GM18499 (cell line): ENCODE data around the gene STRADB.
"Not testable (repeated sequence)": the region's sequence is repeated elsewhere in the genome, so short reads cannot be mapped to it uniquely, and the experiment has no call there.

Source experiments
- ATAC-seq: cut with Tn5 transposase; IDR thresholded peaks from one replicate; pipeline ENCODE4 v1.9.1; 2021; ENCODE audit warnings: moderate number of reproducible peaks; ENCODE audit not compliant: insufficient read depth, unreplicated experiment

The STRADB gene, protein sequence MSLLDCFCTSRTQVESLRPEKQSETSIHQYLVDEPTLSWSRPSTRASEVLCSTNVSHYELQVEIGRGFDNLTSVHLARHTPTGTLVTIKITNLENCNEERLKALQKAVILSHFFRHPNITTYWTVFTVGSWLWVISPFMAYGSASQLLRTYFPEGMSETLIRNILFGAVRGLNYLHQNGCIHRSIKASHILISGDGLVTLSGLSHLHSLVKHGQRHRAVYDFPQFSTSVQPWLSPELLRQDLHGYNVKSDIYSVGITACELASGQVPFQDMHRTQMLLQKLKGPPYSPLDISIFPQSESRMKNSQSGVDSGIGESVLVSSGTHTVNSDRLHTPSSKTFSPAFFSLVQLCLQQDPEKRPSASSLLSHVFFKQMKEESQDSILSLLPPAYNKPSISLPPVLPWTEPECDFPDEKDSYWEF

DNA sequence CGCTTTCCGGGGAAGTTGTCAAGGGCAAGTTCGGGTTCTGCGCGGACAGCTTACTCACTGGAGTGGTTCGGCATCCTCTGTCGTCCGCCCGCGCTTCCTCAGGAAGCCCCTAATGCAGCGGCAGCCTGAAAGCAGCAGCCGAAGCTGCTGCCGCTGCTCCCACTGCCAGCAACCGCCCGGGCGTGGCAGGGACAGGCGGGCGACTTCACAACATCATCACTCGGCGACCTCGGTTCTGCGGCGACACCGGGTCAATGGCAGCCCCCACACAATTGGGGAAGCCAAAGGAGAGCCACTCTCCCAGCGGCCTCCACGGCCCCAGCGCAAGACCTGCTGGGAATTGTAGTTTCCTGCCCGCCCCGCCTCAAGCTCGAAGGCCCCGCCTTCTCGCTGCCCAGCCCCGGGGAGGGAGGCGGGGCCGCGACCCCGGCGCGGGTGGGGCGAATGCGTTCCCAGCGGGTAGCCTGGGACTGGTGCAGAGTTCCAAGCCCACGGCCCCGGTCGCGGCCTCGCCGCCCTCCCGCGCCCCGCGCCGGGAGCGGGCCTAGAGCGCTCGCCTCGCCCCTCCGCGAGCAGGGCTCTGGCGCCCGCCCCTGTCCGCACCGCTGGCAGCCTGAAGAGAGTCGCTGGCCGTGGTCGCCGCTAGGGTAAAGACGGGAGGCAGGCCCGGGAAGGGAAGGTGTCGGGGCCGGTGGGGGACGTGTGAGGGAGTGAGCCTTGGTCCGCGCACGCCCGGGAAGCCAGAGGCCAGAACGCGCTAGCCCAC lies at the start of gene STRADB, which contains the start of gene TRAK2:
Gene STRADB, plus strand, starts transcription at position 449 of the 766 bp plus-strand sequence. CDS start 3,101 bp downstream, outside the sequence.
Gene TRAK2, minus strand, starts transcription at position 167 of the 766 bp plus-strand sequence. CDS start 30,951 bp downstream, outside the sequence.
- ATAC-seq = peak; percentile 85

DNA sequence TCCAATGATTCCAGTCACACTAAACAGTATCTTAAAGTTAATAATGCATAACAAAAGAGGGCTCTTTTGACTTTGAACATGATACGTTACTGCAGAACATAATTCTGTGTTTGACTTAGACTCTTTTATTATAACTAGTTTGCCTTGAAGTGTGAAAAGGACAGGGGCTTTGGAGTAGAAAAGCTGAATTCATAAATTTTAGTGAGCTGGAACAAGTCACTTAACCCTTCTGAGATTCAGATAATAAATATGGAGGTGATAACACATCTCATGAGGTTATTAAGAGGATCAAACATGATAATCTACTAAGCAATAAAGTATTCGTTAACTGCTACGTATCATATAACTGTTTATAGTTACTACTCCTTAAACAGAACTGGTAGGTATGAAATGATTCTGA lies 49.7 kb upstream of the STRADB start:
- ATAC-seq = no peak

DNA sequence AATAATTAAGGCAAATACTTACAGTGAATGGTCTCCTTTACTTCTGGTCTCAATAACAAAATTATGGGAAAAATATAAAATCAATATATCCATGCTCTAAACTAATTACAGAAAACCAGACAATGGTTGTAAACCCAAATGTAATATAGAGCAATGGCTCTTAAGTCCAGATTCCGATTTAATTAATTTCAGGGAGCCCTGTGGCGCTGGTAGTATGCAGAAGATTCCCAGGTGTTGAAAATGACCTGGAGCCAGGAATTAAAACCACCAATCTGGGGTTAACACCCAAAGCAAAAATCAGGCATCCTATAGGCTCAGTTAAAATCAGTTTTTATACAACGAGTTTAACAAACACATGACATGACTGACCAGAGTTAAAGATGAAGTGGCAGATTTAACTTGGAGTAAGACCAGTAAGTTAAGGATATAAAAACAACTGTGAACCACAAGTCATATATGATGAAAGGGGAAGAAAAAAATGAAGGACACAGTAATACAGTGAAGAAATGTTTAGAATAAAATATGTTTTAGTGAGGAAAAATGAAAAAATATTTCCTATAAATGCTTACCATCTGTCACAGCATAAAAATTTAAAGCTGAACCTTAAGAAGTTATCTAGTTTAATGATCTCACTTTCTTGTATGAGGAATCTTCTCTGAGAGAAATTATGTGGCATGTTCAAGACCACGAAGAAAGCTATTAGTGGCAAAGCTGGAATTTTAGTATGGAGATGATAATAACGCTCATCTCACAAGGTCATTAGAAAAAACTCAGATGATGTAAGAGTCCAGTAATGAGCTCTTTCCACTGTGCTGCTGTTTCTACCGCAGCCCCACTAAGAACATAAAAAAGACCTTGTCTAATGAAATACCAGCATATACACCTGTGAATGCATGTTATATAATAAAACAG lies 48.6 kb upstream of the STRADB start:
- ATAC-seq = no peak

DNA sequence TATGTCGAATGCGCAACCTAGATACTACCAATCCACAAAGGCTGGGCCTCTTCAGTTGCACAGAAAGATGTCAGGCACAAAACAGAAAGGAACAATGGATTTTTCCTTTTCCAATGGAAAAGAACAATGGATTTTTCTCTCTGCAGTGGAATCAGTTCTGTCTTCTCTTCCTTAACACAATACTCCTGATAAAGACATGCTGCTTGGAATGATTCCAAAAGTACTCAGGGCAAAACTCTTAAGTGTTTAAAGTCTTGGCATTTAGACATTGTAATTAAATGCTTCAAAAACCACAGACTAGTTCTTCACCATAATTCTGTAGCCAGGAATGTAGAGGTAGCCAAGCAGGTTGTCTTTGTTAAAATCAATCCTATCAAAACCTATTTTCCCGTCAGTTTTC lies 47.7 kb upstream of the STRADB start:
- no peak for ATAC-seq

DNA sequence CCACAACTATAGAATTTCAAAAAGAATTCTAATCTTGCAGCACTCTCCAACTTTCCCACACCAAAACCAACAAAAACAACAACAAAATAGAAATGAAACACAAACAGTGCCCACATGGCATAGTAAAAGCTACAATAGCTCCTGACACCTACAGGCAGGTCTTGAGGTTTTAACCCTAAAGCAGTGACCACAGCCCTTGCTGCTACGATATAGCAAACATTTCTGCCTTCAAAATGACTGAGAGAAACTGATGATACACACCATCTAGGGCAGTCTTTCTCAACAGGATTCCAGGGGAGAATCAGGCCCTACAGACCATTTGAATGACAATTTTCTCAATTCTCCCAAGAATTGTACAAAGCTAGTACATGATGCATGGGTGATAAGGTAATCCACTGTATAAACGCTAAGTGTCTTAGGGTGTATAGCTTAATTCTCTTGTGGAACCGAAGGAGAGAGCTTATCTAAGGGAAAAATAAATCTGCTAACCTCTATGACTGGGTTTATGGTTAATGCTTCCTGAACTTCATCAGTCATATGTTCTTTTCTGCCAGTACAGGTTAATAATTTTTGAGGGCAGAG lies 46.8 kb upstream of the STRADB start:
- ATAC-seq = no peak

DNA sequence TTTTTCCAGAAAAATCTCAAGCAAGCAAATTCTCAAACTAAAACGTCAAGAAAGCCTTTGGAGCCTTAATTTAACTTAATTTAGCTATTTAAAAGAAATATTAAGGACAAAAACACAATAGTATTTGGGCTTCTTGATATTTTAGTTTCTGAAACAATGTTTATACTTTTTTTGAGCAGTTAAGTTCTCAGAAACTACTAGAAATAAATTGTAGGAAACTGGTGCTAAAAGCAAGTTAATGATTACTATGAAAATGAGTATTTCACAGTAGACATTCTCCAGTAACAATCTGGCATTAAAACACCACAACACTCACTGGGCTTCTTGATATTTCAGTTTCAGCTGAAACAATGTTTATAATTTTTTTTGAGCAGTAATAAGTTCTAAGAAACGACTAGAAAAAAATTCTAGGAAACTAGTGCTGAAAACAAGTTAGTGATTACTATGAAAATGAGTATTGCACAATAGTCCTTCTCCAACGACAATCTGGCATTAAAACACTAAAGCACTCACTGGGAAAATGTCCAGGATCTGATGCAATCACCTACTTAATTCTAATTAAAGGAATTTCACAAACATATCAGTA lies 45.4 kb upstream of the STRADB start:
- ATAC-seq = no peak

DNA sequence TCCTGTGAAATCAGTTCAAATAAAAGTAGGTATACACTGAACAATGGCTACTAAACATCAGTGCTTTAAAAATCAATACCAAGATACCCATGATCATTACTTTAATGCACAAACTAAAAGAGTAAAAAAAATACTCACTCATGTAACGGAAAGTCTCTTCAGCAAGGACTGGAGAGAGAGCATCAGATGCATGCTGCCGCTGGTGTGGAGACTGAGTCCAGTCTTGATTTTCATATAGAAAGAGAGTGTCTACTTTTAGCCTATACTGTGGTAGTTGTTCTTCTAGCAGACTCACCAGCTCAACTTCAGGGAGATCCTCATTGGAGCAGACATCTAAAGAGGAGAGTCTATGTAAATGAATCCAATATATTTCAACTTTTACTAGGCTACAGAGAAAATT lies 44.3 kb upstream of the STRADB start:
- ATAC-seq = no peak

DNA sequence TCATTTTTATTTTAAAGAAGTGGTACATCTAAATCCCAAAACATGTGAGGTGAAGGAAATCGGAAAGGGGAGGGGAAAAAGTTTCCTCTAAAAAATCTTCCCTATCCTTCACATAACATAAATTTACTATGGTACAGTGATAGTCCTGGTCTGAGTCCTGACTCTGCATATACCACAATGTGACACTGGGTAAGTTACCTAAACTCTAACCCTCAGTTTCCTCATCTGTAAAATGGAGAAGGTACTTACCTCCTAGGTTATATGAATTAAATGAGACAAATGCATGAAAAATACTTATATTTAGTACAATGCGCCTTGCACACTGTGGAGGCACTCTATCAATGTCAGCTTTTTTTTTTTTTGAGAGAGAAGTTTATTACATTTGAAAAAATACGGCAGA lies 42.6 kb upstream of the STRADB start:
- no peak for ATAC-seq

DNA sequence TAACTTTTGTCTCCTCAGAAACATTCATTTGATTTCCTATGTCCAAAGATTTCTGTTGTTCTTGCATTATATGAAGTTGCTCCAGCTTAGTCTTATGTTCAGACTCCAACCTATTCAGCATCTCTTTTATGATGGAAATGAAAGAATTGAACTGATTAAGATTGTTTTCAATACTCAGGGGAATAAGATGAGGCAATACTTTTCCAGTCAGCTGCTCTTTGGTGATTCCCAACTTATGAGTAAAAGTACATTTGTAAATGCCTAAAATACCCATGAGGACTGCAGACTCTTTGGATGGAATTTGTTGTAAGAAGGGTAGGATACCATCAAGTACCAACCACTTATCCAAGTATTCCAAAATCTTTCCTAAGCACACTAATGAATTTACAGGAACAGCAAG lies 40.1 kb upstream of the STRADB start:
- ATAC-seq = no peak

DNA sequence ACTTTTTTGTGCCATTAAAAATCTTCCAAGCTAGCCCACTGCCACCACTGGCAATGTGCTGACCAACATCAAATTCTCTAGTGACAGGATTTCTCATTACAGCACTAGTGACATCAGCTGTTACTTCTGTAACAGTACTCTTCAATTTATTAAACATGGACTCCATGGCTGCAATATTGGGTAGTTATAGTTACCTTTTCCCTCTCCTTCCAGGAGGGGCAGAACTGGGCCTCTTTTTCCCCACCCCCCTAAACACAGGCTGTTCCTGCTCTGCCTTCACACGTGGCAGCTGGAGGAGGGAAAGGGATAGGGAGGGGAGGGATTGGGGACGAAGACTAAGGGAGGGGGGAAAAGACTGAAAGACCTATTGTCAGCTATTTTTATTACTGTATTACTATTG lies 38.4 kb upstream of the STRADB start:
- no peak for ATAC-seq

DNA sequence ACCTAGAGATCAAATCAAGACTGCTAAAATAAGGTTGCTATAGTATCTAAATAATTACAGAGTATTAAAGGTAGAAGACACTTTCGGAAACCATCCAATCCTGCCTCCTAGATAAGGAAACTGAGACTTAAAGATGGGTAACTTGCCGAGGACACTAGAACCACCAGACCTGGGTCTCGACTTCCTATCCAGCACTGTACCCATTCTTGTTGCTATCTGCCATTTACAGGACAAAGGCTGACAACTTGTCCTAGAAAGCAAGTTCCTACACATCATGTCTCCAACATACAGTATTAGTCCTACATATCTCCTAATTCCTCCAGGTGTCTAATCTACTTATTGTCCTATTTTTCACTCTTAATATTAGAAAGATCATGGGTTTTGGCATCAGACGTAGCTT lies 38.0 kb upstream of the STRADB start:
- ATAC-seq = no peak

DNA sequence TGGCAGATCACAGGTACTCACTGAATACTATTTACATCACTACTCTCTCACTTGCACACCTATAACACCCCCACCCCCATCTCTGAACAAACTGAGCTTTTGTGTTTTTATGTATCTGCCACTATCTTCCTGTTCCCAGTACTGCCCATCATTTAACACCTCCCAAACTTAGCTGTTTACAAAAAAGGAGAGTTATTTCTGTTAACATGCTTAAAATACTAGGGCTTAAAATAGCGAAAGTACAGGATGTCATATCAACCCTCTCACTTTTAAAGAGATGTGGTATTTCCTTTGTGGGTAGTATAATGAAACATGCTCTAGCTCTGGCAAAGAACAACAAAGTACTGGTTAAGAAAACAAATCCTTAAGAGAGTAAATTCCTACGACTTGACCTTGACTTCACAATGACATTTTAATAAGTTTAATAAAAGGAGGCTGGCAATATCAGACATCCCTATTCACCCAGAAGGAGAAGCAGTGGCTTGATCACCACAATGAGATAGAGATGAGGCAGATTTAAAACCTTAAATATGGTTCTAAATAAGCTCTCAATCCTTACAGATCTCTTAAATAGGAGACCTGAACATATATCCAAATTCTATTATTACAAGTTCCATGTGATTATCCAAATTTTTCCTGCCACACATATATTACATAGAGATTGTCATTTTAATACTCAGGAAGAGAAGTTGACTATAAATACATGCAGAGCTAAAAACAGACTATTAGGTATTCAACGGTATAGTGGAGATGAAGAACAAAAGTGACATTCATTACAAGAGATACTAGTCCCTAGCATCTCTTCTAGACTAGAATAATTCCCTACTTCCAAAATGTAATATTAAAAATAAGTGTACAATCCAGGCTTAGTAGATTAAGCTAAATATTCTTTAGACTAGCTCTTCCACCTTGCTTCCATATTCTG lies 37.2 kb upstream of the STRADB start:
- ATAC-seq = peak; percentile 83

DNA sequence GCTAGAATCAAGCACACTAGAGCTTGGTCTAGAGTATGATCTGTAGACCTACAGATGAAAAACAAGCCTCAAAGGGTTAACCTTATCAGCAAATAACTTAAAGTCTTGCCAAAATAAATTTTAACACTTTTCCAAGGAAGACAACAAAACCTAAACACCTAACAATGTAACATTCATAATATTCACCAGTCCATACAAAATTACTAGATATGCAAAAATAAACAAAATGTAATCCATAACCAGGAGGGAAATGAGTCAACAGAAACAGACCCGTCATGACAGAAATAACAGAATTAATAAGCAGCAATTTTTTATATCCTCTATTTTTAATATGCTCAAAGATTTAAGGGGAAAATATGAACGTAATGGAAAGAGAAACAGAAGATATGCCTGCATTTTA lies 36.4 kb upstream of the STRADB start:
- ATAC-seq = no peak

DNA sequence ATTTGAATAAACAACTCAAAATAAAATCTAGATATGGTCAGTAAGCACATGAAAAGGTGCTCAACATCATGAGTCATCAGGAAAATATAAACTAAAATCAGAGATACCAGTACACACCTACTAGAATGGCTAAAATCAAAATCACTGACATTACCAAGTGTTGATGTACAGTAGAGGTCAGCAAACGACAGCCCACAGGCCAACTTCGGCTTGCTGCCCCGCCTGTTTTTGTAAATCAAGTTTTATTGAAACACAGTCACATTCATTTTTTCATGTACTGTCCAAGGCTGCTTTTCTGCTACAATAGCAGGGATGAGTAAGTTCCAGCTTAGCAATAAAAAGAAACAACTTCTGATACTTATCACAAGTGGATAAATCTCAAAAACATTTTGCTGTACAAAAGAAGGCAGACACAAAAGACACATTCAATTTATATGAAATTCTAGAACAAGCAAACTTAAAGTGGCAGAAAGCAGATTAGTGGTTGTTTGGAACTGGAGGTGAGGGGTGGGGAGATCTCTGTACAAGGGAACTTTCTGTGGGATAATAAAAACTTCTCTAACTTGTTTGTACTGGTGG lies 32.4 kb upstream of the STRADB start:
- no peak for ATAC-seq

DNA sequence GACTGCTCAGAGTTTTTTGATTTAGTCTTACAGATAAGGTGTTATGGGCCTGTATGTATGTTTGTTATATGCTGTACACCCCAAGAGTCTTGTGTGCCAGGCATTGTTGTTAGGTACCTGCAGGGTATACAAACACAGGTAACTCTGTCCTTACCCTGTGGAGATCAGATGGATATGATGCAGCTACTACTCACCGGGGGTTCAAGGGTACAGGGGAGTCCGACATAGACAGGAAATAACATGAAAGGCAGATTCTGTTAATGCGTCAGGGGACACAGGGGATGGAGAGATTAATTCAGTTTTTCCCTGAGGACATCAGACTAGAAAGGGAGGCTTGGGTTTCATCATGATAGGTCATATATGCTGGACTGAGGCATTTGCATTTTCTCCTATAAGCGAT lies 31.6 kb upstream of the STRADB start:
- no peak for ATAC-seq

DNA sequence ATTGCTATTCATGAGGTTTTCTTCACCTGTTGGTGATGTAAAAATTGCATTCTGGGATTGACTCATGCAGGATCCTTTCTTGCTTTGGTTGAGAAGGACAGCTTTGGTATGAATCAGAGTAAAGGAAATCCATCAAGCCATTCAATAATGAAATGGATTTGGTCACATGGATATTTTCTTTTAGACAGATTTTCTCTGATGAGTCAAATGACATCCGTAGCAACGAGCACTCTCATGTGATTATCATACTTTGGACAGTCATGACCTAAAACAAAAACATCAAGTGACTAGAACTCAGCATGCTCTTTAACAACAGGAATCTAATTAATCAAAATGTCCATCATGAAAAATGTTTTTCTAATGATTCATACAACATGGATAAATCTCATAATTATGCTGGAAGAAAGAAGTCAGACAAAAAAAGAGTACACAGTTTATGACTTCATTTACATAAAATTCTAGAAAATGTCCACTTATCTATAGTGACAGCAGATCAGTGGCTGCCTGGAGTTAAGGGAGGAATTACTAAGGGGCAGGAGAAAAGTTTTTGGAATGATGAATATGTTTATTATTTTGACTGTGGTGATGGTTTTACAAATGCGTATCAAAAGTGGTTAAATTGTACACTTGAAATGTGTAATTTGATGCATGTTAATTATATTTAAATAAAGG lies 31.0 kb upstream of the STRADB start:
- ATAC-seq = no peak

DNA sequence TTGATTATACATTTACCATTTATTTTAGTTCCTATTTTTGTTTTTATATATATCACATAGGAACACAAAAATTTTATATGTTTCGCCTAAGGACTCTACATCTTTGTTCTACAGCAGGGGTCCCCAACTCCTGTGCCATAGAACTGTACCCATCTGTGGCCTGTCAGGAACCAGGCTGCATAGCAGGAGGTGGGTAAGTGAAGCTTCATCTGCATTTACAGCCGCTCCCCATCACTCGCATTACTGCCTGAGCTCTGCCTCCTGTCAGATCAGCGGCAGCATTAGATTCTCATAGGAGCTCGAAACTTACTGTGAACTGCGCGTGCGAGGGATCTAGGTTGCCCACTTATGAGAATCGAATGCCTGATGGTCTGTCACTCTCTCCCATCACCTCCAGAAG lies 25.6 kb upstream of the STRADB start:
- no peak for ATAC-seq

DNA sequence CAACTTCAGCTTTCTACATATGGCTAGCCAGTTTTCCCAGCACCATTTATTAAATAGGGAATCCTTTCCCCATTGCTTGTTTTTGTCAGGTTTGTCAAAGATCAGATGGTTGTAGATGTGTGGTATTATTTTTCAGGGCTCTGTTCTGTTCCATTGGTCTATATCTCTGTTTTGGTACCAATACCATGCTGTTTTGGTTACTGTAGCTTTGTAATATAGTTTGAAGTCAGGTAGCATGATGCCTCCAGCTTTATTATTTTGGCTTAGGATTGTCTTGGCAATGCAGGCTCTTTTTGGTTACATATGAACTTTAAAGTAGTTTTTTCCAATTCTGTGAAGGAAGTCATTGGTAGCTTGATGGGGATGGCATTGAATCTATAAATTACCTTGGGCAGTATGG lies 23.2 kb upstream of the STRADB start:
- not testable (repeated sequence) for ATAC-seq
